IPS DF 4.7 (cell line): ENCODE results near the gene ACR.
A peak's percentile ranks its signal among the peaks of the same experiment; 100 is the strongest.

Experiments used
- DNase-seq: peaks from one replicate; pipeline ENCODE4 v3.0.0-alpha.2; 2013; ENCODE audit warnings: low spot score; ENCODE audit errors: extremely low read depth

Gene ACR

GRCh38 chr22:50702821-50703725, 34.9 kb upstream of the ACR start:
- no peak for DNase-seq

- DNase-seq: no peak
Observed at GRCh38 chr22:50703726-50704509, 34.1 kb upstream of the ACR start.

DNA sequence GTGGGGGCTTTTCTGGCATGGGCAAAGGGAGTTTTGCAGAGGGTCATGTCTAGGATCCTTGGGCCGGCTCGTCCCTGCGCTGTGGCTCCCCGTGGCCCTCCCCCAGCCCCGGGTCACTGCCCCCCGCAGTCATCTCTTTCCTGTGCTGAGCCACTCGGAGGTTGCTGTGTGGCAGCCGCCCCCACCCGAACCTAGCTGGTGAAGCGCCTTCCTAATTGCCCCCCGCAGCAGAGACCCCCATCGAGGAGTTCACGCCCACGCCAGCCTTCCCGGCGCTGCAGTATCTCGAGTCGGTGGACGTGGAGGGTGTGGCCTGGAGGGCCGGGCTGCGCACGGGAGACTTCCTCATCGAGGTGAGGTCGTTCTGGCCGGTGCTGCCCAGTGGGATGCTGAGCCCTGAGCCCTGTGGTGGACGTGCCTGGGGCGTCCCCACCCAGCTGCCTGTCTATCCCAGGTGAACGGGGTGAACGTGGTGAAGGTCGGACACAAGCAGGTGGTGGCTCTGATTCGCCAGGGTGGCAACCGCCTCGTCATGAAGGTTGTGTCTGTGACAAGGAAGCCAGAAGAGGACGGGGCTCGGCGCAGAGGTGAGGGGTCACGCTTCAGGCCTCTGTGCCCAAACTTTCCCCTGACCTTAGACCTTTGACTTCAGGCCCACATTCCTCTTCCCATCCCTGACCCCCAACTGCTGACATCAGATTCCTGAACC, 33.3 kb upstream of the ACR start:
- DNase-seq: no peak

- peak; percentile 68 for DNase-seq
Observed at GRCh38 chr22:50705219-50705691, 32.7 kb upstream of the ACR start.

DNA sequence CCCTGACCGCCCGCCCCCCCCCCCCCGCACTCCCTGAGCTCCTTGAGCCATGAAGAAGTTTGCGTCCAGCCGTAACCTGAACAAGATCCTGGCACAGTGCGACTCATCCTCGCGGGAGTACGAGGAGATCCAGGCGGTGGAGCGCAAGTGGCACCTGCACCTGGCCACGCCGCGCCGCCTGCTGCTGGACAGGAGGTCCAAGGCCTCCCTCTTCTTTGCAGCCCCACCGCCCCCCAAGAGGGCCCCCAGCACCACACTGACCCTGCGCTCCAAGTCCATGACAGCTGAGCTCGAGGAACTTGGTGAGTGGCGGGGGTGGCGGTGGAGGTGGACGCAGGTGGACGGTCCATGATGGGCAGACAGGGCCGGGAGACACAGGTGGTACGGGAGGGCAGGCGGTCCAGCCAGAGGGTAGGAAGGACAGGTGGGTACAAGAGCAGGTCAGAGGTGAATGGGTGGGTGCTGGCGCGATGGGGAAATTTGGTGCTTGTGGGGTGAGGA, 32.1 kb upstream of the ACR start:
- DNase-seq: no peak

DNA sequence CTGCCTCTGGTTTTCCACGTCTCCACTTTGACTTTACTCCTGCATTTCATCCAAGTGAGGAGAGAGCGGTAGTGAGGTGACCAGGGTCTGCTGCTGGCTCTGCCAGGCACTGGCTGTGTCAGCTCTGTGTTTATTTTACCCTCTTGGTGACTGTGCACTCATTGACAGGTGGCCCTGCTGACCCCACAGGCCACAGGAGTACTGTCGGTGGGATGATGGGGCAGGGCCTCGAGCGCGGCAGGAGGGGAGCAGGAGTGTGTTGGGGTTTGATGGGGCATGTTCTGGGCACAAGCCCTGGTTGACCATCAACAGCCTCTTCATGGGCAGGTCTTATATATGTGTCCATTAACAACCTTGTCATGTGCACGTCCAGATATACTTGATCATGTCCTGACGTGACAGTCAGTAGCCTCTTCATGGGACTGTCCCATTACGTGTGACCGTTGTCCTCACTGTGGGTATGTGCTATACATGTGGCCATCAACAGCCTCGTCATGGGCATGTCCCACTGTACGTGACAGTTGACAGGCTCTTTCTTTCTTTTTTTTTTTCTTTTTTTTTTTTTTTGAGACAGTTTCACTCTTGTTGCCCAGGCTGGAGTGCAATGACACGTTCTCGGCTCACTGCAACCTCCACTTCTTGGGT, 31.4 kb upstream of the ACR start:
- DNase-seq: no peak

DNA sequence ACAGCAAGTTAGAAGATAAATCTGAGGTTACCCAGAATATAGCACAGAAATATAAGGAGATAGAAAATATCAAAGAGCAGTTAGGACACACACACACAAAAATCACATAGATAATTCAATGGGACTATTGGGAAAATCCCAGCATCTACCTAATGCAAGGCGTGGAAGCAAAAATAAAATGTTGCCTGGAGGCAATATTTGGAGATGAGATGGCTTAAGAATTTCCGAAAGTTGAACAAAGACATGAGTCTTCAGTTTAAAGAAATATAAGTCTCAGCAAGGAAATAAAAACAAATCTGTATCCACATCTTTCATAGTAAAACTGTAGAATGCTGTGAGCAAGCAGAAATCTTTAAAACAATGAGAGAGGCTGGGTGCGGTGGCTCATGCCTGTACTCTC, 29.5 kb upstream of the ACR start:
- DNase-seq: no peak

GRCh38 chr22:50708996-50709395, 29.0 kb upstream of the ACR start:
- DNase-seq: no peak

DNA sequence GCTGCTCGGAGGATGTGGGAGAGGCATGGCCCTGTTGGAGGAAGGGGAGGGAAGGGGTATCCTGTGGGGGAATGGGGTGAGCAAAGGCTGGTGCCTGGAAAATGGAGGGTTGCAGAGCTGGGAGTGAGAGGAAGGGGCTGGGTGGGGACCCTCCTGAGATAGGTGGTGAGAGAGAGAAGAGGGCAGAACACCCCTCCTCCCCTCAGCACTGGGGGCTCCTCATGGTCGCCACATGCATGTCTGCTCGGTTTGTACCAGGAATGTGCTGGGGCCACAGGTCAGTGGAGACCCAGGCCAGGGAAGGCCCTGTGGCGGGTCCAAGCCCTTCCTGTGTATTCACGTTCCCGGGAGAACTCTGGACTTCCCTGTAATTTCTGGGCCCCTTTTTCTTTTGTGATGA, 27.8 kb upstream of the ACR start:
- DNase-seq: no peak

DNA sequence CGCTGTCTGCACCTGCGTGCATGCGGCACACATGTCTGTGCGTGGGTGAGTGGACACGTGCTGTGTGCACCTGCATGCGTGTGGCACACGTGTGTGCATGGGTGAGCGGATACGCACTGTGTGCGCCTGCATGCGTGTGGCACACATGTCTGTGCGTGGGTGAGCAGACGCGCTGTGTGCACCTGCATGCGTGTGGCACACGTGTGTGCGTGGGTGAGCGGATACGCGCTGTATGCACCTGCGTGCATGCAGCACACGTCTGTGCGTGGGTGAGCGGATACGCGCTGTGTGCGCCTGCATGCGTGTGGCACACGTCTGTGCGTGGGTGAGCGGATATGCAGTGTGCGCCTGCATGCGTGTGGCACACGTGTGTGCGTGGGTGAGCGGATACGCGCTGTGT, 27.1 kb upstream of the ACR start:
- DNase-seq: no peak

DNA sequence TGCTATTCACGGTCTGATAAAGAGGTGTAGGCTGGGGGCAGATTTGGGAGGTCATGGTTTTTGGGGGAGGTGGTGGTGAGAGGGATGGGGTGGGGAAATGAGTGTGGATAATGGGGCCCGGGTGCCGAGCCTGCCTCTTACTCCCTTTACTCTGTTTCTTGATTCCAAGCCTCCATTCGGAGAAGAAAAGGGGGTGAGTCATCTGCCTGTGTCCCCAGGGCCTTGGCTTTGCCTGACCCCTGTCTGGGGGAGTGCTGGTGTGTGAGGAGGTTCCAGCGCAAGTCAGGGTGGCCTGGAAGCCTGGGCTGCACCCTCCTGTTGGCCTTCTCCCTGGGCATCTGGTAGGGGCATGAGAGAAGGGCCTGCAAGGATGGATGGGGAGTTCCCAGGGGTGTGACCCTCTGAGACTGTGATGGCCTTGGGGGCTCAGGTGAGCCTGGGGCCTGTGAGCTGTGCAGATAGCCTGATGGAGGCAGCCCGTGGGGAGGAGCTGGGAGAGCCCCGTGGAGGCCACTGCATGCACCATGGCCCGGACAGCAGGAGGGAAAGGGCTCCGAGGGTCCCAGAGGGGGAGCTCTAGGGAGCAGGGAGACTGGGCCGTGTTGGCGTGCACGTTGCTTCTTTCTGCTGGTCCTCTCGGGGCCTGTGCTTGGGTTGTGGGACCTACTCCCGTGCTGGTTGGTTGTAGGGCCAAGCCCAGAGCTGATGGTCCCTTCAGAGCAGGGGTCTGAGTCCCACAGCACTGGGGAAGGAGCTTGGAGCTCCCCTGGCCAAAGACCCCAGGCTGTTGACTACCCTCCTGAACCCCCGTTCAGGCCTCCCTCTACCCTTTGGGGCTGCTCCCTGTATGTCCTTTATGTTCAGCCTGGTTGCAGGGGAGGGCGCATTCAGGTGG, 26.3 kb upstream of the ACR start:
- no peak for DNase-seq

GRCh38 chr22:50712341-50713007, 25.5 kb upstream of the ACR start:
- DNase-seq: no peak

DNA sequence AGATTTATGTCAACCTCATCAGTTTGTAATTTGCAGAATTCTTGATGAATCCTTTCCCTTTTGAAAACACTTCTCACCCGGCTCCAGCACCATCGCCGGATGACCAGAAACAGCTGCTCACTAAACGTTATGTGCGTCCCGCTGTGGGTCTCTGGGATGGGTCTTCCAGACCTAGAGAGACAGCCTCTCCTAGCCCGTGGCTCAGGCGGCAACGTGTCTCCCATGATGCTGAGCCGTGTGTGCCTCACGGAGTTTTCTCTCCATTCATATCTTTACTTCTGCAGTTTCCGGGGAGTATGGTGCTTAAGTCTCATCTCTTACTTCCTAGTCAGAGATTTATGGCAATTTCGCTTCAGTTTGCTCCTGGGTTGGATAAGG, 25.0 kb upstream of the ACR start:
- DNase-seq: no peak

DNA sequence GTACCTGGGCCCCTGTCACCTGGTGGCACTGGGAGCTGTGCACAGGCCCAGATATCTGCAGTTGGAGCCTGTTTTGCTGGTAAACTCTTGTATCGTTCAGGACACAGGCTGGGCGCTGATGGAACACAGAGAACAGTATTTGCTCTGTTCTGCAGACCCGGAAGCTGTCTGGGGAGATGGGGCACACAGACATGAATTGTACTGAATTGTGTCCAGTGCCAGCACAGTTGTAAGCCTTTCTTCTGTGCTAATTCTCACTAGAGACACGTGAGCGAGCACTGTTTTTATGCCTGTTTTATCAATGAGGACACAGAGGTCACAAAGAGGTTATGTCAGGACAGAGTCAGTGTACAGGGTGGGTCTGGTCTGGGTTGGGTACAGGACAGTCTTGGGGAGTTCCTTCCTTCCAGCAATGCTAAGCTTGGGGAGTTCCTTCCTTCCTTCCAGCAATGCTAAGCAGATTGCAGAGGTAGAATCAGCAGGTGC, 24.4 kb upstream of the ACR start:
- DNase-seq: no peak

- DNase-seq: no peak
Observed at GRCh38 chr22:50714150-50714549, 23.9 kb upstream of the ACR start.

GRCh38 chr22:50714631-50715179, 23.3 kb upstream of the ACR start:
- DNase-seq: no peak

GRCh38 chr22:50715250-50715649, 22.8 kb upstream of the ACR start:
- no peak for DNase-seq

- no peak for DNase-seq
Observed at GRCh38 chr22:50715776-50716175, 22.2 kb upstream of the ACR start.
